A204.1 (cell line): ENCODE results near the gene SH3RF3.

Source experiments
- FAIRE-seq: peaks from 2 replicates; lab custom pipeline; 2012; peaks lifted over from hg19 to GRCh38; lab: Jason Lieb, UNC

The SH3RF3 gene

GRCh38 chr2:109264595-109265328 is 135.8 kb downstream of the SH3RF3 start:
- no peak for FAIRE-seq

GRCh38 chr2:109265369-109265768 is 136.4 kb downstream of the SH3RF3 start:
- no peak for FAIRE-seq

GRCh38 chr2:109265953-109266352 is 136.9 kb downstream of the SH3RF3 start:
- no peak for FAIRE-seq

GRCh38 chr2:109266496-109266895 is 137.5 kb downstream of the SH3RF3 start:
- no peak for FAIRE-seq

GRCh38 chr2:109266998-109267854 is 138.2 kb downstream of the SH3RF3 start:
- no peak for FAIRE-seq

GRCh38 chr2:109268916-109269315 is 139.9 kb downstream of the SH3RF3 start:
- no peak for FAIRE-seq

- FAIRE-seq = no peak
These were observed 140.9 kb downstream of the SH3RF3 start for GRCh38 chr2:109269706-109270504.

GRCh38 chr2:109270505-109271312 is 141.7 kb downstream of the SH3RF3 start:
- FAIRE-seq = no peak

- FAIRE-seq = no peak
These were observed 142.9 kb downstream of the SH3RF3 start for GRCh38 chr2:109271920-109272319.

- FAIRE-seq = no peak
These were observed 143.5 kb downstream of the SH3RF3 start for GRCh38 chr2:109272461-109272860.

- no peak for FAIRE-seq
These were observed 146.4 kb downstream of the SH3RF3 start for GRCh38 chr2:109275120-109276012.

GRCh38 chr2:109277406-109277805 is 148.4 kb downstream of the SH3RF3 start:
- FAIRE-seq = no peak

GRCh38 chr2:109279243-109279860 is 150.3 kb downstream of the SH3RF3 start:
- FAIRE-seq = no peak

GRCh38 chr2:109280804-109281203 is 151.8 kb downstream of the SH3RF3 start:
- no peak for FAIRE-seq

GRCh38 chr2:109282360-109282759 is 153.4 kb downstream of the SH3RF3 start:
- no peak for FAIRE-seq

- no peak for FAIRE-seq
These were observed 153.9 kb downstream of the SH3RF3 start for GRCh38 chr2:109282865-109283264.

GRCh38 chr2:109284826-109285225 is 155.8 kb downstream of the SH3RF3 start:
- FAIRE-seq = no peak

- FAIRE-seq = no peak
These were observed 156.2 kb downstream of the SH3RF3 start for GRCh38 chr2:109285244-109285651.

- no peak for FAIRE-seq
These were observed 158.4 kb downstream of the SH3RF3 start for GRCh38 chr2:109287413-109287812.

GRCh38 chr2:109287838-109288237 is 158.8 kb downstream of the SH3RF3 start:
- no peak for FAIRE-seq
